ENCODE data around the gene MCU.

The MCU gene

DNA sequence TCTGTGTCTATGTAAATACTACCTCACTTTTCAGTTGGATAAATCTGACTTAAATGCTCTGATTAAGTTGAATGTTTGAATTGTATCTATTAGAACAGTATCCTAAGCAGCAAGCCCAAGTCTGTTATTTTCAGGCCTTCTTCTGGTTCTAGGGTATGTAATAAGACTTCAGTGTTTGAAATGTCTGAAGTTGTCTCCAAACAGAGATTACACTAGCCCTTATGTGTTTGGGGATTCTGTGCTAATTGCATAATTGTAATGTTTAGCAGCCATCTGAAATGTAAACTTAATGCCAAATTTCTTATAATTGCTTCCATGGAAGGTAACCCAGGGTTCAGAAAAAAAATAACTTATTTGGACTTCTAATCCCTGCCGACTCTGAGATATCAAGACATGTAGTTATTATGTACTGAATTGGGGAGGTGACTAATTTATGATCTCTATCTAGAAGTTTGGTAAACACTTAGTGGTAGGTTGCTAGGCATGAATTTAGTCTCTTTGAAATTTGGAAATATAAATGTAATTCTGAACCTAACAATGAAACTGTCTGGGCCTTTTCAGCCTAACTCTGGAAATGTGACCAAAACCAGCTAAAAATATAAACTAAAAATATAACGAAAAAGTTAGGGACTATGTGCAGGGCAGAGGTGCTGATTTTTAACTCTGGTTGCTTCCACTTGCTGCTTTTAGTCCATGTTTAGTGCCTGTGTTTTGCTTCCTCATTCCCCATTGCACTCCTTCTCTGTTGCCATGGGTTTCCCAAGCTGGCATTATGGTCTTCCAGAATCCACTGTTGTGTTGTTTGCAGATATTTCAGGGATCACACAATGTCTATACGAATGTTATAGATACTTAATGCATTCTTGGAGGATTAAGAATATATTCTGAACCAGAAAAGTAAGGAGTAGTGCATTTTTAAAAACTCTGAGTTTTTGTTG is 54.8 kb downstream of the MCU start:
- TF ChIP-seq, protein P1, sequence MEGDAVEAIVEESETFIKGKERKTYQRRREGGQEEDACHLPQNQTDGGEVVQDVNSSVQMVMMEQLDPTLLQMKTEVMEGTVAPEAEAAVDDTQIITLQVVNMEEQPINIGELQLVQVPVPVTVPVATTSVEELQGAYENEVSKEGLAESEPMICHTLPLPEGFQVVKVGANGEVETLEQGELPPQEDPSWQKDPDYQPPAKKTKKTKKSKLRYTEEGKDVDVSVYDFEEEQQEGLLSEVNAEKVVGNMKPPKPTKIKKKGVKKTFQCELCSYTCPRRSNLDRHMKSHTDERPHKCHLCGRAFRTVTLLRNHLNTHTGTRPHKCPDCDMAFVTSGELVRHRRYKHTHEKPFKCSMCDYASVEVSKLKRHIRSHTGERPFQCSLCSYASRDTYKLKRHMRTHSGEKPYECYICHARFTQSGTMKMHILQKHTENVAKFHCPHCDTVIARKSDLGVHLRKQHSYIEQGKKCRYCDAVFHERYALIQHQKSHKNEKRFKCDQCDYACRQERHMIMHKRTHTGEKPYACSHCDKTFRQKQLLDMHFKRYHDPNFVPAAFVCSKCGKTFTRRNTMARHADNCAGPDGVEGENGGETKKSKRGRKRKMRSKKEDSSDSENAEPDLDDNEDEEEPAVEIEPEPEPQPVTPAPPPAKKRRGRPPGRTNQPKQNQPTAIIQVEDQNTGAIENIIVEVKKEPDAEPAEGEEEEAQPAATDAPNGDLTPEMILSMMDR (IDR thresholded peaks at IDR 0.05): no peak

DNA sequence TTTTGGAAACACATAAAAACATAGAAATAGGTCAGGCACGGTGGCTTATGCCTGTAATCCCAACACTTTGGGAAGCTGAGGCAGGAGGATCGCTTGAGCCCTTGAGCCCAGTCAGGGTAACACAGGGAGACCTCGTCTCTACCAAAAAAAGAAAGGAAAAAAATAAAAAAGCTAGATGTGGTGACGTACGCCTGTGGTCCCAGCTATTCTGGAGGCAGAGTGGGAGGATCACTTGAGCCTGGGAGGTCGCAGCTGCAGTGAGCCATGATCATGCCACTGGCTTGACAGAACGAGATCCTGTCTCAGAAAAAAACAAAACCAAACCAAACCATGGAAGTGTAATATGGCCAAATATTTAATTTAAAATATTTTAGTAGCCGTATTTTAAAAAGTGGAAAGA is 55.6 kb downstream of the MCU start:
- TF ChIP-seq, protein P1 (IDR thresholded peaks at IDR 0.05): no peak

DNA sequence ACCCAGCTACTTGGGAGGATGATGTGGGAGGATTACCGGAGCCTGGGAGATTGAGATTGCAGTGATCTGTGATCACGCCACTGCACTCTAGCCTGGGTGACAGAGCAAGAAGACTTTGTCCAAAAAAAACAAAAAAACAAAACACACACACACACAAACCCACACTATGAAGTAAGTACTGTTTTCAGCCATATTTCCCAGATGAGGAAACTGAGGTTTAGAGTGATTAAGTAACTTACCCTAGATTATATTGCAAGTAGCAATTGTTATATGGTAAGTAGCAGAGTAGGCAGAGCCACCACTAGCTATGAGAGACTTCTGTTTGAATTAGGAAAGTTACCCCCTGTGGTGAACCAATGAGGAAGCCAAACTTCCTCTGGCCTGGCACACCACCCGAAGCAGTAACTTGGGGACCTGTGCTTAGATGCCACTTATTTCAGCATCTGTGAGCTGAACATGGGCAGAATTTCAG is 61.9 kb downstream of the MCU start:
- TF ChIP-seq, protein P1 (IDR thresholded peaks at IDR 0.05): no peak

DNA sequence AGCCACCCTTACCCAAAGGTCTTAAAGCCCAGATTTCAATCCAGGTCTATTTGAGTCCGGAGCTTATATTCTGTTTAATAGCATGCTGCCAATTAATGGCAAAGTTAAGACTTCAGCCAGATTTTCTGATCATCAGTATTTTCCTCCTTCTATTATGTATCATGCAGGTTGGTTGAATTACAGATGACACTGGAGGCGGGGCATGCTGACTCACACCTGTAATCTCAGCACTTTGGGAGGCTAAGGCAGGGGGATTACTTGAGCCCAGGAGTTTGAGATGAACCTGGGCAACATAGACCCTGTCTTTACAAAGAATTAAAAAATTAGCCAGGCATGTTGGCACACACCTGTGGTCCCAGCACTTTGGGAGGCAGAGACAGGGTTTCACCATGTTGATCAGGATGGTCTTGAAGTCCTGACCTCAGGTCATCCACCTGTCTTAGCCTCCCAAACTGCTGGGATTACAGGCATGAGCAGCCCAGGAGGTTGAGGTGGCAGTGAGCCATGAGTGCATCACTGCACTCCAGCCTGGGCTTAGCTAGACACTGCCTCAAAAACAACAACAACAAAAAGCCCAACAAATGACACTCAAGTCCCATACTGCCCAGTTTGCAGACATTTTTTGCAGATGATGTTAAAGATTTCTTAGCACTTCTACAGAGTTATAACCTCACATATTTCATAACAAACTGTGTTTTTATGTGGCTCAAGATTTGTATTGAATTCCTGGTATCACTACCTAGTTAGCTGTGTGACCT is 62.5 kb downstream of the MCU start:
- TF ChIP-seq, protein P1 (IDR thresholded peaks at IDR 0.05): no peak

DNA sequence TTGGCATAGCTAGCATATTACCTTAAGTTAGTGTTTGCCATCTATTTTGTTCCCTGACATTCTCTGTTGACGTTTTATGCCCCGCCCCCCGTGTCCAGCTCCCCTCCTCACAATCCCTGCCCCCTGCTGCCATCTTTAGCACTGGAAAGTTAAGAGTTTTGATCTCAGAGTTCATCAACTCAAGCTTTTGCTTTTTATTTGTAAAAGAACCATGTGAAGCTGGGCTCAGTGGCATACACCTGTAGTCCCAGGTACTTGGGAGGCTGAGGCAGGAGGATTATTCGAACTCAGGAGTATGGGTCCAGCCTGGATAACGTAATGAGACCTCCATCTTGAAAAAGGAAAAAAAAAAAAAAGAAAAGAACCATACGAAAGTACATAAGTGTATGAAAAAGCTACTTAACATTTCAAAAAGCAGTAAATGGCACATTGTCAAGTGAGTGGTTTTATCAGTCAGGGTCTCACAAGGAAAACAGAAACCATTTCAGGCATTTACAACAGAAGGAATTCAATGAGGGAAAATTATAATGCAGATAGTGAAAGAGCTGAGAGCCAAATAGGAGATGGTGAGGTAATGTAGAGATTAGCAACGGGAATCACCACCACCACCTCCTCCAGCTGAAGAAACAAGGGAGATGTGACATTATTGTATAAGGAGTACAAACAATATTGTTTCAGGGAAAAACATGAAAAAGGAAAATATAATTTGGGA is 64.9 kb downstream of the MCU start:
- TF ChIP-seq, protein P1 (IDR thresholded peaks at IDR 0.05): no peak

DNA sequence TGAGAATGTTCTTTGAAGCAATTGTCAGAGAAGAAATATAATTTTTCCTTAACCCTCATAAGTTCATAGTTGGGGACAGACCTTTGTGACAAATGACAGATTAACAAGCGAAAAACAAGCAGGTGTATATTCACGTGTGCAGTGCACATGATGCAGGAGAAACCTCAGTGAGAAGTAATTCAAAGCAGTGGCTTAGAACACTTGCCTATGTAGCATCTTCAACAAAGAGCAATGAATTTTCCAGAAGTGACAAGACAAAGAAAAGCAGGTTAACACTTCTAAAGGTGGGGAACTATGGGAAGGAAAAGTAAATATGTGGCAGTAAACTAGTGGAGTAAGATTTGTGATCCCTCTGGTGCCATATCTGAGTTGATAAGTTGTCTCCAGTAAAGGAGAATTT is 65.8 kb downstream of the MCU start:
- TF ChIP-seq, protein P1 (IDR thresholded peaks at IDR 0.05): no peak

DNA sequence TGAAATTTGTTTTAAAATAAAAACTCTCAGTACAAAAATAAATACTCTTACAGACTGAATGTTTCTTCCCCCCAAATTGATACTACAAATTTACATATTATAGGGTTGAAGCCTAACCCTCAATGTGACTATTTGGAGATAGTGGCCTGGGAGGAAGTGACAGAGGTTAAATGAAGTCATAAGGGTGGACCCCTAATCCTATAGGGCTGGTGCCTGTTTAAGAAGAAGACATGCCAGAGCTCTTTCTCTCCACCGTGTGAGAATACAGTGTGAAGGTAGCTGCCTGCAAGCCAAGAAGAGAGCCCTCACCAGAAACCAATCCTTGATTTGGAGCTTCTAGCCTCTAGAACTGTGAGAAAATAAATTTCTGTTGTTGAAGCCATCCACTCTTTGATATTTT is 67.6 kb downstream of the MCU start:
- TF ChIP-seq, protein P1 (IDR thresholded peaks at IDR 0.05): no peak
